ENCODE results near the gene RETREG1.

DNA sequence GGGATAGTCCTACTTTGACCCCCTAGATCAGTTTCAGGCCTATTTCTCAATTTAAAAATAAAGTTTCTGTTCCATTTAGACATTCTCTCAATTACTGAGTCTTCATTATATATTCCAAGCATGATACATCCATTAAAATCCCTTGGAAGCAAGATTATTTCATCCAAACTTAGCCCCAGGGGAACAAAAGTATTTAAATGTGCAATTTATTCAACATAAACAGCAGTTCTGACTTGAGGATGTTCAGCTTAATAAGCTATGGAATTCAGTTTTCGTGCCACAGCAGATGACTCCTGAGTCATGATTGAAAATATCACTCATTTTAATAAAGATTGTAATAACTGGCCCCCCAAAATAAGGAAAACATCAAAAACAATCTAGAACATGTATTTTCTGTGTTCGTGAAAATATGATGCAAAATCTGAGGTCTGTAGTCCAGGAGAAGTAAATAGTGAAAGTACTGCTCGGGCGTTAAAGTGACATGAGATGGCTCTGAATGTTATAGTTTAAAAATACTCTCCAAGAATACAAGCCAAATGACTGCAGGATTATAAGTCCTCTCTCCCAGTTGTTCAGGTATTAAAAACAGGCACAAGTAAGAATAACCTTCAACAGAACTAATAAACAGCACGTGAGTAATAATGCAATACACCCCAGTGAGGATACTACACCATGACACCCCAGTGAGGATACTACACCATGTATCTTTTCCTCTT lies 67.1 kb downstream of the RETREG1 start:
- TF ChIP-seq POLR2AphosphoS5 (IDR thresholded peaks at IDR 0.05; ENCODE audit: borderline replicate concordance, low read depth, low read length) (no peak), EZH2 (IDR thresholded peaks at IDR 0.05) (no peak)
